Measurements from ENCODE around the gene TAL1.
"Not testable (repeated sequence)": the region's sequence is repeated elsewhere in the genome, so short reads cannot be mapped to it uniquely, and the experiment has no call there.

TAL1 gene

GRCh38 chr1:47232187-47232874 is at the start of gene TAL1:
TSS of gene TAL1 (minus strand) at chr1:47232225. CDS start at chr1:47225888, 6,337 bp downstream.
- peak in 1 of 2 experiments; percentile 35 for DNase-seq

- DNase-seq: no peak
Observed at GRCh38 chr1:47280142-47280541, 48.1 kb upstream of the TAL1 start.

- no peak for DNase-seq
Observed at GRCh38 chr1:47276850-47277249, 44.8 kb upstream of the TAL1 start.

GRCh38 chr1:47275811-47276210 is 43.8 kb upstream of the TAL1 start:
- DNase-seq: not testable (repeated sequence)

GRCh38 chr1:47265529-47265928 is 33.5 kb upstream of the TAL1 start:
- not testable (repeated sequence) for DNase-seq

- DNase-seq: peak in 1 of 2 experiments; percentile 40
Observed at GRCh38 chr1:47262787-47263413, 30.9 kb upstream of the TAL1 start.

GRCh38 chr1:47257224-47257623 is 25.2 kb upstream of the TAL1 start:
- DNase-seq: no peak

- no peak for DNase-seq
Observed at GRCh38 chr1:47252795-47253194, 20.8 kb upstream of the TAL1 start.

- no peak for DNase-seq
Observed at GRCh38 chr1:47252369-47252768, 20.3 kb upstream of the TAL1 start.

- DNase-seq: no peak
Observed at GRCh38 chr1:47249755-47250154, 17.7 kb upstream of the TAL1 start.

GRCh38 chr1:47244339-47244862 is 12.4 kb upstream of the TAL1 start:
- DNase-seq: no peak

- no peak for DNase-seq
Observed at GRCh38 chr1:47243910-47244309, 11.9 kb upstream of the TAL1 start.

GRCh38 chr1:47241114-47242113 is 9.4 kb upstream of the TAL1 start:
- DNase-seq: no peak

- no peak for DNase-seq
Observed at GRCh38 chr1:47238935-47239592, 7.0 kb upstream of the TAL1 start.

- DNase-seq: no peak
Observed at GRCh38 chr1:47235806-47236205, 3.8 kb upstream of the TAL1 start.

- DNase-seq: no peak
Observed at GRCh38 chr1:47235241-47235681, 3.2 kb upstream of the TAL1 start.

GRCh38 chr1:47233186-47233585 is 1.2 kb upstream of the TAL1 start:
- no peak for DNase-seq

GRCh38 chr1:47231301-47232186 is 481 bp downstream of the TAL1 start:
- peak; percentile 42 for DNase-seq

GRCh38 chr1:47230692-47231300 is 1.2 kb downstream of the TAL1 start:
- peak in 1 of 2 experiments; percentile 39 for DNase-seq

- DNase-seq: peak in 1 of 2 experiments; percentile 33
Observed at GRCh38 chr1:47229886-47230691, 1.9 kb downstream of the TAL1 start.

All from NCI-H524 (cell line).